Endothelial cell of umbilical vein (primary cell): ENCODE data around the gene SERPINB10. TPM values are rescaled to one million over a fixed set of nuclear protein-coding genes. Genes with fewer than 3 reads are reported as not detected.

Source experiments
- BruUV-seq: library from RNA; stranded (reverse); fragments of 400-500 nt; replicated peaks from 2 replicates; lab custom pipeline; 2021; lab: Mats Ljungman, UMichigan
- CTCF ChIA-PET: fragments of 300-600, 350-600 bp; sonication (Branson Sonifier 250); formaldehyde crosslinking; loops from one replicate; lab custom pipeline; 2021; ENCODE audit warnings: antibody characterized with exemption, inconsistent platforms; lab: Charles Lee
- POLR2A ChIA-PET: fragments of 300-600, 350-600 bp; sonication (Branson Sonifier 250); formaldehyde crosslinking; loops from one replicate; lab custom pipeline; 2021; ENCODE audit warnings: antibody characterized with exemption, inconsistent platforms; lab: Charles Lee
- DNase-seq: peaks from one replicate; pipeline ENCODE4 v3.0.0-alpha.2; 2011; ENCODE audit warnings: low read depth, low spot score
- FAIRE-seq: peaks from 2 replicates; lab custom pipeline; 2011; peaks lifted over from hg19 to GRCh38; lab: Jason Lieb, UNC
- H2AFZ ChIP-seq: 2 replicates; pipeline ENCODE4 v1.6.0; 2012; ENCODE audit warnings: low read depth, low read length, control low read depth, inconsistent platforms
- H3K27ac ChIP-seq: 2 replicates; pipeline ENCODE4 v1.5.1; 2011; ENCODE audit warnings: low read depth, mild to moderate bottlenecking, control low read depth, low read length, moderate library complexity; ENCODE audit not compliant: insufficient read depth
- H3K27me3 ChIP-seq, 2 experiments: 2 replicates each; pipeline versions ENCODE4 v1.6.0 to v1.6.1; 2011; ENCODE audit warnings: low read length in 2 of 2, mixed read lengths in 1 of 2; ENCODE audit not compliant: control insufficient read depth in 2 of 2, insufficient read depth in 2 of 2
- H3K36me3 ChIP-seq, 2 experiments: 2 replicates in 1 of 2; 3 replicates in 1 of 2; pipeline ENCODE4 v1.5.1; 2011; ENCODE audit warnings: low read length in 2 of 2, mild to moderate bottlenecking in 1 of 2, moderate library complexity in 1 of 2; ENCODE audit not compliant: control insufficient read depth in 2 of 2, insufficient read depth in 2 of 2; ENCODE audit errors: extremely low read depth in 1 of 2
- H3K4me1 ChIP-seq: 3 replicates; pipeline ENCODE4 v1.5.1; 2011; ENCODE audit warnings: mild to moderate bottlenecking, low read length; ENCODE audit not compliant: control insufficient read depth, insufficient read depth; ENCODE audit errors: extremely low read depth
- H3K4me2 ChIP-seq: 2 replicates; pipeline ENCODE4 v1.6.1; 2011; ENCODE audit warnings: low read length, control low read depth, mixed read lengths; ENCODE audit not compliant: insufficient read depth
- H3K4me3 ChIP-seq, 3 experiments: fragments of 200-600 bp in 1 of 3; sonication (generic), shearing (Covaris generic) in 1 of 3; replicated peaks in 1 of 3; 2 replicates each; pipeline ENCODE4 v1.5.1; 2011 to 2016; ENCODE audit warnings: control low read depth in 3 of 3, low read length in 3 of 3, mild to moderate bottlenecking in 2 of 3, inconsistent platforms in 1 of 3, low read depth in 1 of 3, moderate library complexity in 1 of 3; ENCODE audit not compliant: insufficient read depth in 1 of 3
- H3K79me2 ChIP-seq: 2 replicates; pipeline ENCODE4 v1.6.0; 2012; ENCODE audit warnings: low read length, inconsistent platforms; ENCODE audit not compliant: control insufficient read depth, insufficient read depth
- H3K9ac ChIP-seq: replicated peaks from 2 replicates; pipeline ENCODE3; 2011; ENCODE audit warnings: low read length, control low read depth; ENCODE audit not compliant: insufficient read depth; ENCODE audit errors: extremely low read depth
- H3K9me1 ChIP-seq: replicated peaks from 3 replicates; pipeline ENCODE4 v1.6.0; 2011; ENCODE audit warnings: mild to moderate bottlenecking, low read length; ENCODE audit not compliant: control insufficient read depth, insufficient read depth; ENCODE audit errors: extremely low read depth
- H3K9me3 ChIP-seq: replicated peaks from 2 replicates; pipeline ENCODE4 v1.5.1; 2012; ENCODE audit warnings: low read length, inconsistent platforms; ENCODE audit not compliant: control insufficient read depth, insufficient read depth
- H4K20me1 ChIP-seq: replicated peaks from 2 replicates; pipeline ENCODE3; 2011; ENCODE audit warnings: mild to moderate bottlenecking, low read length; ENCODE audit not compliant: control insufficient read depth, insufficient read depth; ENCODE audit errors: extremely low read depth
- EZH2 ChIP-seq: IDR thresholded peaks from 2 replicates; pipeline ENCODE4 v1.6.1; 2012; ENCODE audit warnings: borderline replicate concordance, low read depth, mild to moderate bottlenecking, moderate library complexity, low read length, inconsistent platforms; ENCODE audit not compliant: severe bottlenecking
- FOS ChIP-seq: IDR thresholded peaks from 2 replicates; pipeline ENCODE4 v1.6.1; 2011; ENCODE audit warnings: mild to moderate bottlenecking, low read length, moderate library complexity, borderline replicate concordance; ENCODE audit not compliant: insufficient read depth
- GATA2 ChIP-seq: IDR thresholded peaks from 2 replicates; pipeline ENCODE4 v1.7.0; 2011; ENCODE audit warnings: low read depth, mild to moderate bottlenecking, moderate library complexity, mixed read lengths, low read length; ENCODE audit not compliant: insufficient read length, insufficient read depth
- JUN ChIP-seq: IDR thresholded peaks from 2 replicates; pipeline ENCODE4 v1.6.1; 2011; ENCODE audit warnings: borderline replicate concordance, low read depth; ENCODE audit not compliant: insufficient read length, insufficient read depth
- MAX ChIP-seq: IDR thresholded peaks from 2 replicates; pipeline ENCODE4 v1.6.1; 2011; ENCODE audit not compliant: insufficient read depth, insufficient read length
- MYC ChIP-seq: IDR thresholded peaks from one replicate; pipeline ENCODE4 v1.6.1; 2011; ENCODE audit warnings: mild to moderate bottlenecking, low read depth, low read length
- POLR2A ChIP-seq: IDR thresholded peaks from 2 replicates; pipeline ENCODE4 v1.6.1; 2012; ENCODE audit warnings: low read depth, mild to moderate bottlenecking, control low read depth, low read length
- POLR2AphosphoS5 ChIP-seq: IDR thresholded peaks from 2 replicates; pipeline ENCODE4 v1.6.1; 2012; ENCODE audit warnings: low read depth, mild to moderate bottlenecking, control low read depth, low read length, moderate library complexity; ENCODE audit not compliant: insufficient read depth
- dilution Hi-C: fragments of 300-500 bp; cut with MboI; formaldehyde crosslinking; loops from one replicate; pipeline ENCODE4 v1.15.0; 2019; ENCODE audit warnings: low sequenced_read_pairs; ENCODE audit not compliant: extremely low pct_ligation_motif_present
- intact Hi-C: fragments of 100-400 bp; cut with micrococcal nuclease; formaldehyde crosslinking; loops from one replicate; pipeline ENCODE4 v1.10.0; 2022
- polyA plus RNA-seq, 4 experiments: library from polyadenylated mRNA; depleted of rRNA in 3 of 4; stranded (reverse) in 3 of 4; unstranded in 1 of 4; fragments of >200 nt; gene quantifications; 2 replicates each; pipeline versions ENCODE4 v1.2.1 to v1.2.3, GENCODE V29; 2011 to 2012; ENCODE audit warnings: missing spikeins in 1 of 4
- total RNA-seq: library from RNA; stranded (reverse); gene quantifications from 2 replicates; pipeline ENCODE4 v1.2.3, GENCODE V29; 2021
- TF ChIP-seq, protein P1 (sequence below), 2 donors: IDR thresholded peaks; 1 replicate in 1 of 2; 2 replicates in 1 of 2; pipeline ENCODE4 v1.5.1; 2011; ENCODE audit warnings: low read length in 2 of 2, mild to moderate bottlenecking in 2 of 2, moderate library complexity in 2 of 2, control low read depth in 1 of 2, inconsistent platforms in 1 of 2, low read depth in 1 of 2; ENCODE audit not compliant: insufficient read depth in 1 of 2; ENCODE audit errors: extremely low read depth in 1 of 2

Gene SERPINB10
- total and polyA plus RNA-seq, 2 donors (not counting 3 experiments of a cell fraction or from before 2014, with no cell fraction given), result not detected

GRCh38 chr18:63949068-63949737 is 41.4 kb downstream of the SERPINB10 start, which contains the start of gene HMSD:
Gene HMSD (plus strand): TSS chr18:63949301. CDS start chr18:63953456, 4,155 bp downstream.
- H3K4me3 ChIP-seq, result peak within 1 kb of the TSS in 2 of 3 experiments; percentile 2 to 23
- H3K9ac ChIP-seq, result no peak within 1 kb of the TSS
- no peaks in the 10 kb centered on the region for H3K9me3 ChIP-seq
- H3K4me1 ChIP-seq, result peaks cover 5% of the 10 kb centered on the region
- H4K20me1 ChIP-seq, result no peaks in the 10 kb centered on the region
- TF ChIP-seq, protein P1, sequence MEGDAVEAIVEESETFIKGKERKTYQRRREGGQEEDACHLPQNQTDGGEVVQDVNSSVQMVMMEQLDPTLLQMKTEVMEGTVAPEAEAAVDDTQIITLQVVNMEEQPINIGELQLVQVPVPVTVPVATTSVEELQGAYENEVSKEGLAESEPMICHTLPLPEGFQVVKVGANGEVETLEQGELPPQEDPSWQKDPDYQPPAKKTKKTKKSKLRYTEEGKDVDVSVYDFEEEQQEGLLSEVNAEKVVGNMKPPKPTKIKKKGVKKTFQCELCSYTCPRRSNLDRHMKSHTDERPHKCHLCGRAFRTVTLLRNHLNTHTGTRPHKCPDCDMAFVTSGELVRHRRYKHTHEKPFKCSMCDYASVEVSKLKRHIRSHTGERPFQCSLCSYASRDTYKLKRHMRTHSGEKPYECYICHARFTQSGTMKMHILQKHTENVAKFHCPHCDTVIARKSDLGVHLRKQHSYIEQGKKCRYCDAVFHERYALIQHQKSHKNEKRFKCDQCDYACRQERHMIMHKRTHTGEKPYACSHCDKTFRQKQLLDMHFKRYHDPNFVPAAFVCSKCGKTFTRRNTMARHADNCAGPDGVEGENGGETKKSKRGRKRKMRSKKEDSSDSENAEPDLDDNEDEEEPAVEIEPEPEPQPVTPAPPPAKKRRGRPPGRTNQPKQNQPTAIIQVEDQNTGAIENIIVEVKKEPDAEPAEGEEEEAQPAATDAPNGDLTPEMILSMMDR (IDR thresholded peaks at IDR 0.05; ENCODE audit: extremely low read depth in 1 of 2, insufficient read depth in 1 of 2, low read depth in 1 of 2, low read length in 2 of 2), result peak; percentile 37 to 59
- no peak for TF ChIP-seq POLR2A
- no peaks in the 10 kb centered on the region for H3K79me2 ChIP-seq
- no peaks in the 10 kb centered on the region for H3K36me3 ChIP-seq
- H3K27ac ChIP-seq, result no peak within 1 kb of the TSS
- dilution Hi-C loops, result no loop called here
- H3K4me2 ChIP-seq, result peak within 1 kb of the TSS; percentile 59
- peaks cover 0 to 7% of the 10 kb centered on the region in 2 experiments for H3K27me3 ChIP-seq
- BruUV-seq, result no TSS peak
- ChIA-PET POLR2A (no interaction called here), CTCF (interaction anchor here (1.0 to 1.2 kb wide), 2 partner anchors 10 to 12 kb away, joined by 3 to 10 read pairs; no protein-coding TSS in a partner anchor)
- peak within 1 kb of the TSS; percentile 78 for H2AFZ ChIP-seq
- FAIRE-seq (peak; percentile 44), DNase-seq (peak; percentile 17)
- no peaks in the 10 kb centered on the region for H3K9me1 ChIP-seq
- intact Hi-C loops, result loop anchor here (1.0 kb wide), 1 partner anchor 46 kb away; no protein-coding TSS in a partner anchor

GRCh38 chr18:63951302-63951705 is 43.5 kb downstream of the SERPINB10 start:
- Histone ChIP-seq H3K79me2 (no peaks in the 10 kb centered on the region), H4K20me1 (no peaks in the 10 kb centered on the region), H3K9ac (no peak overlapping the region), H3K9me3 (no peaks in the 10 kb centered on the region), H3K4me1 (peaks cover 5% of the 10 kb centered on the region), H3K27ac (no peak overlapping the region), H3K4me2 (no peak overlapping the region), H3K4me3 (no peak overlapping the region), H3K36me3 (no peaks in the 10 kb centered on the region), H3K9me1 (no peaks in the 10 kb centered on the region), H3K27me3 (peaks cover 4 to 8% of the 10 kb centered on the region in 2 experiments), H2AFZ (no peak overlapping the region)
- BruUV-seq, result no TSS peak
- ChIA-PET POLR2A (no interaction called here), CTCF (interaction anchor here (1.3 to 1.8 kb wide), 4 partner anchors 11 to 440 kb away, joined by 3 to 9 read pairs (median 4); no protein-coding TSS in a partner anchor)
- no peak for FAIRE-seq
- TF ChIP-seq, protein P1 (IDR thresholded peaks at IDR 0.05; ENCODE audit: extremely low read depth in 1 of 2, insufficient read depth in 1 of 2, low read depth in 1 of 2, low read length in 2 of 2), result no peak
- no peak for TF ChIP-seq GATA2
- TF ChIP-seq MYC, result no peak
- no peak for TF ChIP-seq POLR2AphosphoS5
- TF ChIP-seq EZH2, result no peak
- no peak for TF ChIP-seq JUN
- no peak for TF ChIP-seq MAX
- no peak for TF ChIP-seq POLR2A
- no peak for TF ChIP-seq FOS
- intact Hi-C loops, result no loop called here
- no peak for DNase-seq
- dilution Hi-C loops, result no loop called here
